Heart right ventricle (tissue), 16 donors: ENCODE measurements around the gene TNPO2. TPM values are rescaled to one million over a fixed set of nuclear protein-coding genes. Genes with fewer than 3 reads are reported as not detected.

Experiments used
- ATAC-seq, 8 donors: fragments of 200-7000 bp; cut with Tn5 transposase; one replicate each; pipeline ENCODE4 v1.9.1; 2020; ENCODE audit warnings: mild to moderate bottlenecking in 8 of 8, moderate library complexity in 8 of 8, moderate number of reproducible peaks in 1 of 8
- DNase-seq, 2 donors: peaks; one replicate each; pipeline ENCODE4 v3.0.0-alpha.2; 2020
- H3K27ac ChIP-seq, 10 donors: fragments of 200-600 bp; sonication (generic) in 2 of 10; one replicate each; pipeline versions ENCODE4 v1.5.0 to v1.8.0; 2020 to 2022; ENCODE audit warnings: mild to moderate bottlenecking in 3 of 10
- H3K27me3 ChIP-seq, 7 donors: fragments of 200-600 bp; one replicate each; pipeline ENCODE4 v1.8.0; 2021 to 2022; ENCODE audit warnings: mild to moderate bottlenecking in 2 of 7
- H3K36me3 ChIP-seq, 9 donors: fragments of 200-600 bp; sonication (generic) in 1 of 9; one replicate each; pipeline versions ENCODE4 v1.5.0 to v1.8.0; 2020 to 2022; ENCODE audit warnings: mild to moderate bottlenecking in 2 of 9
- H3K4me1 ChIP-seq, 9 donors: fragments of 200-600 bp; sonication (generic) in 1 of 9; one replicate each; pipeline versions ENCODE4 v1.5.0 to v1.8.0; 2020 to 2022; ENCODE audit warnings: mild to moderate bottlenecking in 4 of 9
- H3K4me3 ChIP-seq, 10 donors: fragments of 200-600 bp; sonication (generic) in 2 of 10; one replicate each; pipeline versions ENCODE4 v1.5.0 to v1.8.0; 2020 to 2022; ENCODE audit warnings: mild to moderate bottlenecking in 7 of 10, moderate library complexity in 2 of 10
- H3K9me3 ChIP-seq, 11 donors: fragments of 200-600 bp in 10 of 11; sonication (generic) in 2 of 11; one replicate each; pipeline versions ENCODE4 v1.5.0 to v1.8.0; 2013 to 2022; ENCODE audit warnings: mild to moderate bottlenecking in 2 of 11, control low read depth in 1 of 11, moderate library complexity in 1 of 11
- CTCF ChIP-seq, 9 donors: fragments of 200-600 bp; sonication (generic) in 2 of 9; IDR thresholded peaks; one replicate each; pipeline versions ENCODE4 v1.5.0 to v1.8.0; 2021 to 2022; ENCODE audit warnings: antibody characterized with exemption in 9 of 9, mild to moderate bottlenecking in 5 of 9, moderate library complexity in 1 of 9
- WGBS, 2 donors: extraction: QIAGEN DNeasy Blood & Tissue Kit; methylation state at CpG; one replicate each; pipeline ENCODE4 v1.1.7; 2013; ENCODE audit warnings: inconsistent platforms in 1 of 2; 5-methylcytosine and 5-hydroxymethylcytosine counted together
- intact Hi-C, 10 donors: fragments of 100-400 bp; cut with DNase I; formaldehyde crosslinking; loops; one replicate each; pipeline versions ENCODE4 v1.11.1 to v1.14.2; 2022
- polyA plus RNA-seq, 2 donors: library from polyadenylated mRNA; stranded (reverse); fragments of 200-250 nt; gene quantifications; one replicate each; pipeline ENCODE4 v1.2.3, GENCODE V29; 2013
- total RNA-seq, 10 donors: library from RNA; stranded (reverse); fragmentation: NEBNext Ultra II Directional in 3 of 10; extraction: Animal tissue kit (Norgen Biotek cat#: 25700) in 3 of 10; gene quantifications; one replicate each; pipeline versions ENCODE4 v1.2.1 to v1.2.4, GENCODE V29; 2021 to 2023
- donor health status: Arrhythmogenic right ventricular cardiomyopathy.
- donor health status: ischemic (EF 13 %, LVEDD 7.1; RV severe dilation, severe dysfunction).
- donor health status: healthy with polysubstance abuse.
- donor health status: DM: no; HTN: yes; CAD: no.
- donor health status: DM: no; HTN: no; CAD: no.
- donor health status: ischemic (EF 25% LVEDD 6.9; RV normal size, moderate dysfunction).
- donor health status: ischemic (EF 25% LVEDD 5.7; RV mildly dilated, moderate dysfunction).
- donor health status: healthy.
- donor health status: DM: yes; HTN: yes; CAD: no.
- donor health status: Ischemic cardiomyopathy.
- donor health status: ischemic (EF 35%, LVEDD 5.7; RV mildly dilated, moderate dysfunction).
- donor health status: nonischemic (EF 11% LVEDD 7.7; RV severe dilation, severe dysfunction).
- donor health status: DM: yes; HTN: yes; CAD: no.
- donor health status: PGD.
- donor health status: ischemic (EF 29% LVEDD 5.4; RV normal size, mild dysfunction).
- donor health status: nonischemic (EF 23%, LVEDD 6.1; RV moderate dilation, normal function).

The TNPO2 gene
- total and polyA plus RNA-seq, 12 donors: 17.3 to 51.1 (median 40.7) TPM

DNA sequence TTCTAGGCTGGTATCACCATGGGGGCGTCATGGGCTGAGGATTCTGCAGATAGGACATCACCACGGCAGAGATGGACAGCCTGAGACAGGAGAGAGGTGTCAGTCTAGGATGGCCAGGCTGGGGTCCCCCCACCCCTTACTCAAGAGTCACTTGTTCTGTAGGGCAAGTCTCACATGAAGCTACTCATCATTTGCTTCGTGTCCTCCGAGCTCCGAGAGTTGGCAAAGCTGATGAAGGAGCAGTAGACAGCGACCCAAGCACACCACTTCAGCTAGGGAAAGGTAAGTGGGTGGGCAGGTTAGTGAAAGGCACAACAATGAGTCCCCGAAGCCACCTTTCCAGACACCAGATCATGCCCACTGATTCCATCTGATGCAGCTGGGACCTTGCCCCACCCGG, 55.4 kb downstream of the TNPO2 start:
- Histone ChIP-seq H3K4me3 (peak overlapping the region; percentile 73 to 97 (median 85)), H3K27me3 (no peaks in the 10 kb centered on the region), H3K4me1 (peaks cover 17 to 55% (median 41%) of the 10 kb centered on the region in 9 donors), H3K27ac (peak overlapping the region in 7 of 10 donors; percentile 84 to 100 (median 94)), H3K36me3 (peaks cover 0 to 48% (median 14%) of the 10 kb centered on the region in 9 donors), H3K9me3 (no peaks in the 10 kb centered on the region)
- DNase-seq: no peak
- WGBS, 2 donors: 68 to 72% methylated on average over 8 of the region's 8 CpGs
- intact Hi-C loops: loop anchor here in 2 of 10 donors (5.0 kb wide), 1 partner anchor 106 kb away; no protein-coding TSS in a partner anchor
- TF ChIP-seq CTCF (IDR thresholded peaks at IDR 0.05): no peak
- ATAC-seq: no peak

DNA sequence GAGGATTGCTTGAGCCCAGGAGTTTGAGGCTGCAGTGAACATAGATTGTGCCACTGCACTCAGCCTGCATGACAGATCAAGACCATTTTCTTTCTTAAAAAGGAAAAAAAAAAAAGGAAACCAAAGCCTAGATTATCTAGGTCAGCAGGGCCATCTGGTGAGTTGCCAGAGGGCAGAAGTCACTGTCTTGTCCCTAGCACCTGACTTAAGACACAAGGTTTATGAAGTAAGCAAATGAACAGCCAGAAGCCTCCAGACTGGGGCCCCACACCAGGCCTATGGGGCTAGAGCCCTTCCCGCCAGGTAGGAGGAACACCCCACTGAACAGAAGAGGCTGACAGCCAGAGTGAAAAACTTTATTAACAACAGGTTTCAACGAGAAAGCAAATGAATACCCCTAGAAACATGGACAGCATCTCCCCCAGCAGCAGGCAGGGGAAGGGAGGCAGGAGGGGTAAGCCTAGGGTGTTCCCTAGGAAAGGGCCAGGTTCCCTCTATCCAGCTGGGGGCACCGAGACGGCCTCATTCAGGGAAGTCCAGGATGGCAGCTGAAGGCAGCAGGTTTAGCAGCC, 55.9 kb downstream of the TNPO2 start:
- 76 to 79% methylated on average over 4 of the region's 4 CpGs for WGBS, 2 donors
- Histone ChIP-seq H3K4me3 (peak overlapping the region in 6 of 10 donors; percentile 78 to 93 (median 86)), H3K4me1 (peaks cover 17 to 55% (median 41%) of the 10 kb centered on the region in 9 donors), H3K36me3 (peaks cover 0 to 48% (median 15%) of the 10 kb centered on the region in 9 donors), H3K27me3 (no peaks in the 10 kb centered on the region), H3K27ac (no peak overlapping the region), H3K9me3 (no peaks in the 10 kb centered on the region)
- ATAC-seq (no peak), DNase-seq (no peak)
- TF ChIP-seq CTCF (IDR thresholded peaks at IDR 0.05): no peak
- intact Hi-C loops: loop anchor here in 2 of 10 donors (5.0 kb wide), 1 partner anchor 106 kb away; no protein-coding TSS in a partner anchor

DNA sequence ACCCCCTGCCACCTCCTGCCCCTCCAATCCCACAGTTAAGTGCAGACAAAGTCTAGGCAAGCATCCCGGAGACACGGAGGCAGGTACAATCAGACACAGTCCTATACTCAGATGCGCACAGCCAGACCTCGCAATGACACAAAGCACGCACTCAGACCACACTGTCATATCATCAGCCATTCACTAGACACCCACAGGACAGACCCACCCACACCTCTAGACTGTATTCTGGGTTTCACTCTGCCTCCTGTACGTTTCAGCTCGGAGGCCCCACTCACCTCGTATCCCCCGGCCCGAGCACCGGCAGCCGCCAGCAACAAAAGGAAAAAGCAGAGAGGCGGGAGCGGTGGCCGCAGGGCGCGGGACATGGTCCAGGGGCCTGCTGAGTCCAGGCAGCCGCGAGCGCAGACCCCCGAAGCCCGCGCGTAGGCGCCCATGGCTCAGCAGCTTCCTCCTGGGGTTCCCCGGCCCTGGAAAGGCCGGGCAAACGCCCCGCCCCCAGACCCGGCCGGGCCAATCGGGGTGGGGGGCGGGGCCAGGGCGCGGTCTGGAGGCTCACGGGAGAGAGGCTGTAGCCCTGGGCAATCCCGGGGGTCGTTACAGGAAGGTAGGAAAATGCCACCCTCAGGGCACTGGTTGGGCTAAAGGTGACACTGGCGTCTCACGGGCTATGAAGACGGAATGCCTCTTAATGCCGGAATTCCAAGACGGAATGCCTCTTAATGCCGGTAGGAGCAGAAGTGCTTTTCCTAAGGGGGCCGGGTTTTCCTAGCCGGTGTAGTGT, 57.3 kb downstream of the TNPO2 start, which contains the start of the genes MAN2B1 and WDR83:
MAN2B1 (minus strand) TSS at position 478 of the 784 bp plus-strand sequence; CDS start at position 437, 41 bp downstream.
WDR83 (plus strand) TSS at position 543 of the 784 bp plus-strand sequence. CDS start 2,984 bp downstream, outside the sequence.
- peak; percentile 76 to 78 for DNase-seq
- TF ChIP-seq CTCF (IDR thresholded peaks at IDR 0.05): peak in 1 of 9 donors; percentile 4
- Histone ChIP-seq H3K9me3 (no peaks in the 10 kb centered on the region), H3K4me1 (peaks cover 17 to 51% (median 41%) of the 10 kb centered on the region in 9 donors), H3K36me3 (peaks cover 0 to 50% (median 18%) of the 10 kb centered on the region in 9 donors), H3K27me3 (no peaks in the 10 kb centered on the region), H3K27ac (peak within 1 kb of the TSS in 9 of 10 donors; percentile 68 to 91 (median 80)), H3K4me3 (peak within 1 kb of the TSS; percentile 65 to 99 (median 89))
- 1% methylated on average over 46 of the region's 46 CpGs for WGBS, 2 donors
- intact Hi-C loops: loop anchor here in 2 of 10 donors (5.0 kb wide), 1 partner anchor 104 kb away; no protein-coding TSS in a partner anchor
- ATAC-seq: peak; percentile 83 to 90 (median 88)

GRCh38 chr19:12665671-12666264, 58.0 kb downstream of the TNPO2 start:
- ATAC-seq: peak in 1 of 8 donors; percentile 0
- peak overlapping the region in 4 of 10 donors; percentile 4 to 91 (median 80) for H3K27ac ChIP-seq

More at GRCh38 chr19:12665671-12666264, 58.0 kb downstream of the TNPO2 start:
- WGBS, 2 donors: 60 to 68% methylated on average over 12 of the region's 12 CpGs
- TF ChIP-seq CTCF (IDR thresholded peaks at IDR 0.05): no peak
- Histone ChIP-seq H3K4me3 (peak overlapping the region; percentile 65 to 99 (median 89)), H3K9me3 (no peaks in the 10 kb centered on the region), H3K27me3 (no peaks in the 10 kb centered on the region), H3K36me3 (peaks cover 0 to 51% (median 24%) of the 10 kb centered on the region in 9 donors), H3K4me1 (peaks cover 17 to 49% (median 38%) of the 10 kb centered on the region in 9 donors)
- intact Hi-C loops: loop anchor here in 2 of 10 donors (5.0 kb wide), 1 partner anchor 103 kb away; no protein-coding TSS in a partner anchor
- DNase-seq: no peak
